Panc1 (cell line): Measurements from ENCODE around the gene CD44. TPM values are rescaled to one million over a fixed set of nuclear protein-coding genes. Genes with fewer than 3 reads are reported as not detected.

Source experiments
- ATAC-seq: fragments of 200-7000 bp; cut with Tn5 transposase; 2 replicates; pipeline ENCODE4 v1.9.1; 2020; ENCODE audit warnings: mild to moderate bottlenecking, moderate library complexity
- BruUV-seq: library from RNA; stranded (reverse); fragments of 400-500 nt; replicated peaks from 2 replicates; lab custom pipeline; 2021; lab: Mats Ljungman, UMichigan
- CTCF ChIA-PET: fragments of 300-600 bp; sonication (Branson Sonifier 250); formaldehyde crosslinking; loops from one replicate; lab custom pipeline; 2022; ENCODE audit warnings: antibody characterized with exemption; lab: Charles Lee
- POLR2A ChIA-PET: fragments of 300-600 bp; sonication (Branson Sonifier 250); formaldehyde crosslinking; loops from one replicate; lab custom pipeline; 2022; ENCODE audit warnings: antibody characterized with exemption; lab: Charles Lee
- DNase-seq: peaks from one replicate; pipeline ENCODE4 v3.0.0-alpha.2; 2010; ENCODE audit warnings: low read depth, low spot score
- H3K27ac ChIP-seq: 2 replicates; pipeline ENCODE4 v1.5.1; 2011; ENCODE audit warnings: mild to moderate bottlenecking, low read length, inconsistent platforms
- H3K27me3 ChIP-seq: fragments of 200-500 bp; sonication (Bioruptor generic); 2 replicates; pipeline ENCODE4 v1.6.0; 2014; ENCODE audit warnings: low read length, inconsistent platforms; ENCODE audit not compliant: control insufficient read depth, insufficient read depth
- H3K36me3 ChIP-seq: fragments of 200-500 bp; sonication (Bioruptor generic); 2 replicates; pipeline ENCODE4 v1.5.1; 2014; ENCODE audit warnings: inconsistent platforms, mild to moderate bottlenecking, low read length, moderate library complexity; ENCODE audit not compliant: control insufficient read depth, insufficient read depth
- H3K4me1 ChIP-seq: 2 replicates; pipeline ENCODE4 v1.5.1; 2011; ENCODE audit warnings: inconsistent platforms, mild to moderate bottlenecking, low read length, moderate library complexity; ENCODE audit not compliant: control insufficient read depth, insufficient read depth
- H3K4me3 ChIP-seq, 2 experiments: 2 replicates each; pipeline ENCODE4 v1.5.1; 2011 to 2012; ENCODE audit warnings: low read depth in 2 of 2, low read length in 2 of 2, mild to moderate bottlenecking in 2 of 2, inconsistent platforms in 1 of 2, moderate library complexity in 1 of 2
- H3K9me3 ChIP-seq: fragments of 200-500 bp; sonication (Bioruptor generic); 2 replicates; pipeline ENCODE4 v1.5.1; 2014; ENCODE audit warnings: low read depth, mild to moderate bottlenecking, inconsistent platforms, low read length, moderate library complexity; ENCODE audit not compliant: control insufficient read depth, insufficient read depth
- CTCF ChIP-seq: fragments of 450-650 bp; IDR thresholded peaks from 2 replicates; pipeline ENCODE4 v1.5.1; 2017; ENCODE audit warnings: mild to moderate bottlenecking
- POLR2AphosphoS5 ChIP-seq: IDR thresholded peaks from 2 replicates; pipeline ENCODE4 v1.6.1; 2012; ENCODE audit warnings: mild to moderate bottlenecking, low read depth, low read length, moderate library complexity
- REST ChIP-seq, 2 experiments: IDR thresholded peaks; 2 replicates each; pipeline ENCODE4 v1.6.1; 2011 to 2012; ENCODE audit warnings: low read depth in 2 of 2, control low read depth in 1 of 2, low read length in 1 of 2, mild to moderate bottlenecking in 1 of 2, moderate library complexity in 1 of 2; ENCODE audit not compliant: insufficient read depth in 1 of 2
- SIN3A ChIP-seq: IDR thresholded peaks from 2 replicates; pipeline ENCODE4 v1.6.1; 2012; ENCODE audit warnings: low read depth, mild to moderate bottlenecking, low read length, moderate library complexity, borderline replicate concordance; ENCODE audit not compliant: insufficient read depth
- TCF7L2 ChIP-seq: IDR thresholded peaks from 2 replicates; pipeline ENCODE4 v1.6.1; 2011; ENCODE audit warnings: mild to moderate bottlenecking, low read depth, low read length, inconsistent platforms
- in situ Hi-C: cut with HindIII; loops from 2 replicates; pipeline ENCODE4 v1.10.0; 2016; ENCODE audit warnings: low sequenced_read_pairs, low pct_unique_long_range_greater_than_20kb
- intact Hi-C: fragments of 100-400 bp; cut with micrococcal nuclease; formaldehyde crosslinking; loops from one replicate; pipeline ENCODE4 v1.10.0; 2022; ENCODE audit not compliant: unreplicated experiment
- total RNA-seq: library from RNA; stranded (reverse); gene quantifications from one replicate; pipeline ENCODE4 v1.2.1, GENCODE V29; 2021; ENCODE audit not compliant: unreplicated experiment

The CD44 gene
- total RNA-seq, 1 experiment from 2014 or later = 1,819 TPM

- in situ Hi-C loops (no loop called here), intact Hi-C loops (no loop called here)
- no peak for DNase-seq
- H3K36me3 ChIP-seq = peaks cover 61% of the 10 kb centered on the region
- CTCF ChIA-PET = no interaction called here
- peaks cover 77% of the 10 kb centered on the region for H3K4me1 ChIP-seq
- no peak for ATAC-seq
- H3K9me3 ChIP-seq = no peaks in the 10 kb centered on the region
- peak overlapping the region; percentile 73 for H3K27ac ChIP-seq
- no TSS peak for BruUV-seq
- TF ChIP-seq REST (IDR thresholded peaks at IDR 0.05; ENCODE audit: insufficient read depth in 1 of 2, low read depth in 2 of 2, low read length in 1 of 2) = no peak
- H3K4me3 ChIP-seq = no peak overlapping the region
- H3K27me3 ChIP-seq = no peaks in the 10 kb centered on the region
- POLR2A ChIA-PET = no interaction called here
Observed at GRCh38 chr11:35206616-35207015, 67.6 kb downstream of the CD44 start.

- no TSS peak for BruUV-seq
- intact Hi-C loops (no loop called here), in situ Hi-C loops (no loop called here)
- Histone ChIP-seq H3K4me1 (peaks cover 72% of the 10 kb centered on the region), H3K36me3 (peaks cover 56% of the 10 kb centered on the region), H3K27ac (peak overlapping the region; percentile 73), H3K9me3 (no peaks in the 10 kb centered on the region), H3K27me3 (no peaks in the 10 kb centered on the region), H3K4me3 (no peak overlapping the region)
- 0 out of 2 replicates have a peak, but pooled peaks have one; percentile 5 for ATAC-seq
- ChIA-PET CTCF (no interaction called here), POLR2A (no interaction called here)
- DNase-seq = no peak
- TF ChIP-seq CTCF = no peak
- TF ChIP-seq POLR2AphosphoS5 = no peak; the same call in 1 of the 2 replicates
- TF ChIP-seq SIN3A = no peak
- TF ChIP-seq REST (IDR thresholded peaks at IDR 0.05; ENCODE audit: insufficient read depth in 1 of 2, low read depth in 2 of 2, low read length in 1 of 2) = no peak
- TF ChIP-seq TCF7L2 = no peak
Observed at GRCh38 chr11:35207471-35208403, 68.8 kb downstream of the CD44 start.
